Globus pallidus (tissue), 1 donor: Measurements from ENCODE around the gene OR4D10.
"Not testable (repeated sequence)": the region's sequence is repeated elsewhere in the genome, so short reads cannot be mapped to it uniquely, and the experiment has no call there.

Experiments
- DNase-seq: peaks from one replicate; pipeline ENCODE4 v3.0.0-alpha.2; 2015; ENCODE audit warnings: low spot score

OR4D10 gene

GRCh38 chr11:59473015-59473414 is at the start of gene OR4D10:
OR4D10 (plus strand) TSS chr11:59473315; CDS start chr11:59477430, 4,115 bp downstream.
- no peak for DNase-seq

- no peak for DNase-seq
Measured at GRCh38 chr11:59423835-59424234, 49.3 kb upstream of the OR4D10 start.

GRCh38 chr11:59425131-59425530 is 48.0 kb upstream of the OR4D10 start:
- DNase-seq: no peak

GRCh38 chr11:59426361-59427067 is 46.6 kb upstream of the OR4D10 start, which contains the start of gene OR5A2:
OR5A2 (minus strand) TSS chr11:59426413; CDS start chr11:59422953, 3,460 bp downstream.
- no peak for DNase-seq

- DNase-seq: no peak
Measured at GRCh38 chr11:59427068-59427382, 46.1 kb upstream of the OR4D10 start.

- DNase-seq: peak; percentile 11
Measured at GRCh38 chr11:59429924-59430516, 43.1 kb upstream of the OR4D10 start.

GRCh38 chr11:59436169-59436568 is 36.9 kb upstream of the OR4D10 start, which contains the start of gene OR5A1:
OR5A1 (plus strand) TSS chr11:59436469; CDS start chr11:59443169, 6,700 bp downstream.
- no peak for DNase-seq

GRCh38 chr11:59437770-59438169 is 35.3 kb upstream of the OR4D10 start:
- no peak for DNase-seq

- not testable (repeated sequence) for DNase-seq
Measured at GRCh38 chr11:59445624-59446023, 27.5 kb upstream of the OR4D10 start.

- DNase-seq: no peak
Measured at GRCh38 chr11:59448484-59448883, 24.6 kb upstream of the OR4D10 start.

- DNase-seq: no peak
Measured at GRCh38 chr11:59456661-59457060, 16.5 kb upstream of the OR4D10 start, which contains the start of gene OR4D6. OR4D6 (plus strand) TSS chr11:59456961; CDS start chr11:59456961, 0 bp downstream.

- DNase-seq: no peak
Measured at GRCh38 chr11:59459916-59460315, 13.2 kb upstream of the OR4D10 start.

GRCh38 chr11:59463190-59463641 is 9.9 kb upstream of the OR4D10 start:
- DNase-seq: no peak

- DNase-seq: no peak
Measured at GRCh38 chr11:59475176-59475575, 2.1 kb downstream of the OR4D10 start.

- DNase-seq: no peak
Measured at GRCh38 chr11:59479906-59480305, 6.8 kb downstream of the OR4D10 start.

- no peak for DNase-seq
Measured at GRCh38 chr11:59480359-59480758, 7.2 kb downstream of the OR4D10 start.

GRCh38 chr11:59501931-59502330 is 28.8 kb downstream of the OR4D10 start:
- DNase-seq: no peak

- no peak for DNase-seq
Measured at GRCh38 chr11:59503276-59503675, 30.2 kb downstream of the OR4D10 start, which contains the start of gene OR4D11. OR4D11 (plus strand) TSS chr11:59503576; CDS start chr11:59503576, 0 bp downstream.

GRCh38 chr11:59510941-59511589 is 38.0 kb downstream of the OR4D10 start, which contains the start of gene OR4D9:
OR4D9 (plus strand) TSS chr11:59511539; CDS start chr11:59514913, 3,374 bp downstream.
- peak; percentile 3 for DNase-seq

- DNase-seq: no peak
Measured at GRCh38 chr11:59511675-59512074, 38.6 kb downstream of the OR4D10 start.

- not testable (repeated sequence) for DNase-seq
Measured at GRCh38 chr11:59520139-59520538, 47.0 kb downstream of the OR4D10 start.

GRCh38 chr11:59520741-59521140 is 47.6 kb downstream of the OR4D10 start:
- DNase-seq: no peak

- no peak for DNase-seq
Measured at GRCh38 chr11:59523541-59523940, 50.4 kb downstream of the OR4D10 start.
